SK-N-SH (cell line): ENCODE results near the gene FAM89B. TPM values are rescaled to one million over a fixed set of nuclear protein-coding genes. Genes with fewer than 3 reads are reported as not detected.

Experiments
- CTCF ChIA-PET: fragments of 300-600, 350-600 bp; formaldehyde crosslinking; extraction: SDS; loops from one replicate; lab custom pipeline; 2021; lab: Yijun Ruan, JAX
- POLR2A ChIA-PET: fragments of 350-600 bp; sonication (Branson Sonifier 250); formaldehyde crosslinking; extraction: SDS; loops from one replicate; lab custom pipeline; 2020; ENCODE audit warnings: antibody characterized with exemption, inconsistent platforms; lab: Yijun Ruan, JAX
- DNase-seq: peaks from one replicate; pipeline ENCODE4 v3.0.0; 2012
- H2AFZ ChIP-seq: fragments of 200-600 bp; sonication (generic); 2 replicates; pipeline ENCODE4 v1.8.1; 2016; ENCODE audit warnings: antibody characterized with exemption, mild to moderate bottlenecking, low read depth
- H3F3A ChIP-seq: fragments of 200-600 bp; sonication (generic); replicated peaks from 2 replicates; pipeline ENCODE3; 2016; ENCODE audit warnings: antibody characterized with exemption, mild to moderate bottlenecking; ENCODE audit not compliant: insufficient read depth
- H3K27ac ChIP-seq, 2 experiments: fragments of 200-500 bp in 1 of 2; fragments of 200-600 bp in 1 of 2; sonication (Bioruptor generic) in 1 of 2; sonication (generic), shearing (Covaris generic) in 1 of 2; 2 replicates each; pipeline versions ENCODE4 v1.5.1 to v1.6.1; 2014 to 2016; ENCODE audit warnings: low read depth in 2 of 2, inconsistent platforms in 1 of 2, low read length in 1 of 2, mild to moderate bottlenecking in 1 of 2, mixed read lengths in 1 of 2
- H3K27me3 ChIP-seq: fragments of 200-600 bp; sonication (generic), shearing (Covaris generic); 2 replicates; pipeline ENCODE4 v1.6.1; 2016; ENCODE audit warnings: mixed run types; ENCODE audit not compliant: insufficient read depth
- H3K36me3 ChIP-seq, 2 experiments: fragments of 200-500 bp in 1 of 2; fragments of 200-600 bp in 1 of 2; sonication (Bioruptor generic) in 1 of 2; sonication (generic) in 1 of 2; replicated peaks in 1 of 2; 2 replicates each; pipeline versions ENCODE3 to v1.5.1; 2014 to 2016; ENCODE audit warnings: low read length in 1 of 2, mild to moderate bottlenecking in 1 of 2; ENCODE audit not compliant: insufficient read depth in 2 of 2, control insufficient read depth in 1 of 2
- H3K4me1 ChIP-seq, 2 experiments: fragments of 200-500 bp in 1 of 2; fragments of 200-600 bp in 1 of 2; sonication (Bioruptor generic) in 1 of 2; sonication (generic), shearing (Covaris generic) in 1 of 2; 2 replicates each; pipeline versions ENCODE4 v1.5.1 to v1.6.1; 2014 to 2016; ENCODE audit warnings: low read depth in 1 of 2, low read length in 1 of 2, mixed run types in 1 of 2; ENCODE audit not compliant: insufficient read depth in 2 of 2, control insufficient read depth in 1 of 2
- H3K4me2 ChIP-seq: fragments of 200-600 bp; sonication (generic), shearing (Covaris generic); 2 replicates; pipeline ENCODE4 v1.6.1; 2017; ENCODE audit warnings: mixed run types
- H3K4me3 ChIP-seq, 2 experiments: fragments of 200-500 bp in 1 of 2; fragments of 200-600 bp in 1 of 2; sonication (Bioruptor generic) in 1 of 2; sonication (generic), shearing (Covaris generic) in 1 of 2; 2 replicates each; pipeline versions ENCODE4 v1.5.1 to v1.8.1; 2014 to 2016; ENCODE audit warnings: low read depth in 2 of 2, inconsistent platforms in 1 of 2, low read length in 1 of 2, mild to moderate bottlenecking in 1 of 2, mixed read lengths in 1 of 2, moderate library complexity in 1 of 2
- H3K79me2 ChIP-seq: fragments of 200-600 bp; sonication (generic); 2 replicates; pipeline ENCODE4 v1.8.1; 2017; ENCODE audit warnings: mild to moderate bottlenecking; ENCODE audit not compliant: insufficient read depth
- H3K9ac ChIP-seq: fragments of 200-600 bp; sonication (generic); 2 replicates; pipeline ENCODE4 v1.6.1; 2017; ENCODE audit warnings: mixed run types
- H3K9me2 ChIP-seq: fragments of 200-600 bp; sonication (generic); 2 replicates; pipeline ENCODE4 v1.6.1; 2017; ENCODE audit warnings: mixed run types
- H3K9me3 ChIP-seq: fragments of 200-600 bp; sonication (generic); 2 replicates; pipeline ENCODE4 v1.6.1; 2017; ENCODE audit warnings: mixed run types, mild to moderate bottlenecking, moderate library complexity
- H4K20me1 ChIP-seq: fragments of 200-600 bp; sonication (generic); 2 replicates; pipeline ENCODE4 v1.6.1; 2017; ENCODE audit warnings: mild to moderate bottlenecking, mixed run types; ENCODE audit not compliant: insufficient read depth
- CHD2 ChIP-seq: fragments of 150-350 bp; IDR thresholded peaks from 2 replicates; pipeline ENCODE4 v1.6.1; 2018; ENCODE audit warnings: low read length; ENCODE audit not compliant: partially characterized antibody
- ELF1 ChIP-seq: IDR thresholded peaks from 2 replicates; pipeline ENCODE4 v1.4.0; 2012
- EZH2phosphoT487 ChIP-seq: fragments of 200-600 bp; sonication (generic); IDR thresholded peaks from 2 replicates; pipeline ENCODE4 v1.6.1; 2017; ENCODE audit warnings: low read depth, mixed run types, mild to moderate bottlenecking, antibody characterized with exemption, moderate library complexity, borderline replicate concordance
- FOSL2 ChIP-seq: IDR thresholded peaks from 2 replicates; pipeline ENCODE4 v1.4.0; 2012; ENCODE audit warnings: low read depth, mild to moderate bottlenecking, moderate library complexity, borderline replicate concordance
- FOXJ3 ChIP-seq: sonication (generic); formaldehyde crosslinking; IDR thresholded peaks from 2 replicates; pipeline ENCODE4 v1.5.1; 2020; ENCODE audit warnings: mild to moderate bottlenecking, missing genetic modification reagents
- GABPA ChIP-seq: IDR thresholded peaks from 2 replicates; pipeline ENCODE4 v1.4.0; 2012; ENCODE audit warnings: low read depth, mild to moderate bottlenecking
- GATA2 ChIP-seq: sonication (generic); formaldehyde crosslinking; IDR thresholded peaks from 2 replicates; pipeline ENCODE4 v1.5.0; 2020; ENCODE audit warnings: mild to moderate bottlenecking, missing genetic modification reagents
- IRF3 ChIP-seq: fragments of 150-350 bp; IDR thresholded peaks from 2 replicates; pipeline ENCODE4 v1.6.1; 2016; ENCODE audit warnings: mild to moderate bottlenecking, low read depth, low read length
- MEF2A ChIP-seq: IDR thresholded peaks from 2 replicates; pipeline ENCODE4 v1.4.0; 2012; ENCODE audit warnings: low read depth, borderline replicate concordance
- MXI1 ChIP-seq: IDR thresholded peaks from 2 replicates; pipeline ENCODE4 v1.6.1; 2012; ENCODE audit warnings: mild to moderate bottlenecking, low read depth, low read length, improper control_type of control experiment
- NFIC ChIP-seq: IDR thresholded peaks from 2 replicates; pipeline ENCODE4 v1.4.0; 2012; ENCODE audit warnings: borderline replicate concordance
- NRF1 ChIP-seq: IDR thresholded peaks from 2 replicates; pipeline ENCODE4 v1.6.1; 2012; ENCODE audit warnings: low read depth, mild to moderate bottlenecking, low read length
- POLR2AphosphoS5 ChIP-seq: IDR thresholded peaks from 2 replicates; pipeline ENCODE4 v1.6.1; 2012; ENCODE audit warnings: low read depth, low read length
- RAD21 ChIP-seq: IDR thresholded peaks from 2 replicates; pipeline ENCODE4 v1.6.1; 2012; ENCODE audit warnings: mild to moderate bottlenecking, low read length
- RFX5 ChIP-seq: IDR thresholded peaks from 2 replicates; pipeline ENCODE4 v1.6.1; 2012; ENCODE audit warnings: mild to moderate bottlenecking, improper control_type of control experiment, low read length
- RXRA ChIP-seq: IDR thresholded peaks from 2 replicates; pipeline ENCODE4 v1.4.0; 2012; ENCODE audit warnings: low read depth, mild to moderate bottlenecking, borderline replicate concordance
- TAF1 ChIP-seq: IDR thresholded peaks from 2 replicates; pipeline ENCODE4 v1.6.1; 2012; ENCODE audit warnings: low read depth, mild to moderate bottlenecking, low read length, moderate library complexity, borderline replicate concordance
- TCF12 ChIP-seq: IDR thresholded peaks from 2 replicates; pipeline ENCODE4 v1.4.0; 2012
- TEAD4 ChIP-seq: IDR thresholded peaks from 2 replicates; pipeline ENCODE4 v1.4.0; 2012; ENCODE audit warnings: mild to moderate bottlenecking, borderline replicate concordance; ENCODE audit not compliant: insufficient read depth
- YY1 ChIP-seq: IDR thresholded peaks from 2 replicates; pipeline ENCODE4 v1.4.0; 2012; ENCODE audit warnings: low read depth, mild to moderate bottlenecking
- WGBS: methylation state at CpG from one replicate; pipeline ENCODE4 v1.1.6; 2017; ENCODE audit warnings: low lambda C conversion rate; 5-methylcytosine and 5-hydroxymethylcytosine counted together
- polyA plus RNA-seq, 3 experiments: library from polyadenylated mRNA; depleted of rRNA; stranded (reverse); fragments of >200 nt; gene quantifications; 2 replicates each; pipeline ENCODE4 v1.2.3, GENCODE V29; 2012
- TF ChIP-seq, protein P1 (sequence below): IDR thresholded peaks from 2 replicates; pipeline ENCODE4 v1.6.1; 2012; ENCODE audit warnings: mild to moderate bottlenecking, low read depth, low read length, moderate library complexity
- TF ChIP-seq, protein P2 (sequence below): IDR thresholded peaks from 2 replicates; pipeline ENCODE4 v1.4.0; 2012; ENCODE audit warnings: low read depth, borderline replicate concordance

Gene FAM89B
- polyA plus RNA-seq, 1 of the 3 experiments (the other 2 are of a cell fraction): 65.3 TPM

- TF ChIP-seq IRF3: no peak
- no peak for TF ChIP-seq TAF1
These were observed 37.2 kb upstream of the FAM89B start (continued) for GRCh38 chr11:65535102-65535501.

DNA sequence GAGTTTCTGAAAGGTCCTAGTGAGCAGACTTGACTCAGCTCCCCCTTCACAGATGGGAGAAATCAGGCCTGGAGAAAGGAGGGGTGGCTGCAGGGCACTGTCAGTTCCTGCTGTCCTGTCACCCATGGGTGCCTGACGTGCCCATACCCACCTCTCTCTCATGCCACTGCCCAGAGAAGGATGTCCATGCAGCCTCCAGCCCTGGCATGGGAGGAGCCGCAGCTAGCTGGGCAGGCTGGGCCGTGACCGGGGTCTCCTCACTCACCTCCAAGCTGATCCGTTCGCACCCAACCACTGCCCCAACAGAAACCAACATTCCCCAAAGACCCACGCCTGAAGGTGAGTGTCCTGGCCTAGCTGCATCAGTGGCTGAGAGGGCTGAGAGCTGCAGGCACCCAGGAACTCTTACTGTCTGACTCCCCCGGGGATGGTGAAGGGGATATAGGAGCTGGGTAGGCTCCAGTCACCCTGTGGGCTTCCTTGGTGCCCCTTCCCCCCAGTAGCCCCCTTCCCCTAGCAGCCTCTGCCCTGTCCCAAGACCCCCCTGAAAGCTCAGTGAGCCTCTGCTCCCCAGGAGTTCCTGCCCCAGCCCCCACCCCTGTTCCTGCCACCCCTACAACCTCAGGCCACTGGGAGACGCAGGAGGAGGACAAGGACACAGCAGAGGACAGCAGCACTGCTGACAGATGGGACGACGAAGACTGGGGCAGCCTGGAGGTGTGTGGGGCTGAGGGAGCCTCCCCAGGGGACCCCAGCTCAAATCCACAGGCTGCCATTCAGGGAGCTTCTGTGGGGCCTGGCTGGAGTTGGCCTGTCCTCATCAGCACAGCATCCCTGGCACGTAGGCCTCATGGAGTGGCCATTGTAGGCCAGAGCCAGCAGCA lies 35.7 kb upstream of the FAM89B start:
- Histone ChIP-seq H3K27me3 (no peaks in the 10 kb centered on the region), H3K4me3 (no peak overlapping the region), H3K4me1 (peaks cover 4 to 12% of the 10 kb centered on the region in 2 experiments; a peak in 1 of 4 replicates), H3K9ac (no peak overlapping the region), H3K4me2 (no peak overlapping the region), H2AFZ (no peak overlapping the region), H3K27ac (no peak overlapping the region), H3K9me3 (no peaks in the 10 kb centered on the region), H3F3A (peaks cover 48% of the 10 kb centered on the region), H4K20me1 (peaks cover 20% of the 10 kb centered on the region), H3K9me2 (no peaks in the 10 kb centered on the region), H3K79me2 (no peaks in the 10 kb centered on the region), H3K36me3 (peaks cover 3 to 40% of the 10 kb centered on the region in 2 experiments)
- TF ChIP-seq RXRA: no peak
- TF ChIP-seq EZH2phosphoT487: no peak
- TF ChIP-seq NFIC: no peak
- no peak for TF ChIP-seq NRF1
- no peak for TF ChIP-seq TEAD4
- TF ChIP-seq POLR2AphosphoS5: no peak
- TF ChIP-seq FOXJ3: no peak
- no peak for TF ChIP-seq MXI1
- no peak for TF ChIP-seq CHD2
- no peak for TF ChIP-seq TCF12
- TF ChIP-seq, protein P1, sequence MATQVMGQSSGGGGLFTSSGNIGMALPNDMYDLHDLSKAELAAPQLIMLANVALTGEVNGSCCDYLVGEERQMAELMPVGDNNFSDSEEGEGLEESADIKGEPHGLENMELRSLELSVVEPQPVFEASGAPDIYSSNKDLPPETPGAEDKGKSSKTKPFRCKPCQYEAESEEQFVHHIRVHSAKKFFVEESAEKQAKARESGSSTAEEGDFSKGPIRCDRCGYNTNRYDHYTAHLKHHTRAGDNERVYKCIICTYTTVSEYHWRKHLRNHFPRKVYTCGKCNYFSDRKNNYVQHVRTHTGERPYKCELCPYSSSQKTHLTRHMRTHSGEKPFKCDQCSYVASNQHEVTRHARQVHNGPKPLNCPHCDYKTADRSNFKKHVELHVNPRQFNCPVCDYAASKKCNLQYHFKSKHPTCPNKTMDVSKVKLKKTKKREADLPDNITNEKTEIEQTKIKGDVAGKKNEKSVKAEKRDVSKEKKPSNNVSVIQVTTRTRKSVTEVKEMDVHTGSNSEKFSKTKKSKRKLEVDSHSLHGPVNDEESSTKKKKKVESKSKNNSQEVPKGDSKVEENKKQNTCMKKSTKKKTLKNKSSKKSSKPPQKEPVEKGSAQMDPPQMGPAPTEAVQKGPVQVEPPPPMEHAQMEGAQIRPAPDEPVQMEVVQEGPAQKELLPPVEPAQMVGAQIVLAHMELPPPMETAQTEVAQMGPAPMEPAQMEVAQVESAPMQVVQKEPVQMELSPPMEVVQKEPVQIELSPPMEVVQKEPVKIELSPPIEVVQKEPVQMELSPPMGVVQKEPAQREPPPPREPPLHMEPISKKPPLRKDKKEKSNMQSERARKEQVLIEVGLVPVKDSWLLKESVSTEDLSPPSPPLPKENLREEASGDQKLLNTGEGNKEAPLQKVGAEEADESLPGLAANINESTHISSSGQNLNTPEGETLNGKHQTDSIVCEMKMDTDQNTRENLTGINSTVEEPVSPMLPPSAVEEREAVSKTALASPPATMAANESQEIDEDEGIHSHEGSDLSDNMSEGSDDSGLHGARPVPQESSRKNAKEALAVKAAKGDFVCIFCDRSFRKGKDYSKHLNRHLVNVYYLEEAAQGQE: no peak
- TF ChIP-seq RAD21: no peak
- TF ChIP-seq RFX5: no peak
- TF ChIP-seq MEF2A: no peak
- no peak for TF ChIP-seq FOSL2
- TF ChIP-seq ELF1: no peak
- TF ChIP-seq, protein P2, sequence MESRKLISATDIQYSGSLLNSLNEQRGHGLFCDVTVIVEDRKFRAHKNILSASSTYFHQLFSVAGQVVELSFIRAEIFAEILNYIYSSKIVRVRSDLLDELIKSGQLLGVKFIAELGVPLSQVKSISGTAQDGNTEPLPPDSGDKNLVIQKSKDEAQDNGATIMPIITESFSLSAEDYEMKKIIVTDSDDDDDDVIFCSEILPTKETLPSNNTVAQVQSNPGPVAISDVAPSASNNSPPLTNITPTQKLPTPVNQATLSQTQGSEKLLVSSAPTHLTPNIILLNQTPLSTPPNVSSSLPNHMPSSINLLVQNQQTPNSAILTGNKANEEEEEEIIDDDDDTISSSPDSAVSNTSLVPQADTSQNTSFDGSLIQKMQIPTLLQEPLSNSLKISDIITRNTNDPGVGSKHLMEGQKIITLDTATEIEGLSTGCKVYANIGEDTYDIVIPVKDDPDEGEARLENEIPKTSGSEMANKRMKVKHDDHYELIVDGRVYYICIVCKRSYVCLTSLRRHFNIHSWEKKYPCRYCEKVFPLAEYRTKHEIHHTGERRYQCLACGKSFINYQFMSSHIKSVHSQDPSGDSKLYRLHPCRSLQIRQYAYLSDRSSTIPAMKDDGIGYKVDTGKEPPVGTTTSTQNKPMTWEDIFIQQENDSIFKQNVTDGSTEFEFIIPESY: no peak
- TF ChIP-seq GABPA: no peak
- TF ChIP-seq GATA2 (CRISPR knock-in tag): no peak
- no peak for TF ChIP-seq YY1
- ChIA-PET POLR2A (interaction anchor here (0.7 to 1.2 kb wide), 2 partner anchors 11 to 1232 kb away, joined by 3 to 4 read pairs; partner anchors contain the start of gene SCYL1), CTCF (interaction anchor here (0.7 to 13.1 kb wide), 3 partner anchors 16 to 51 kb away, joined by 3 to 295 read pairs (median 4); partner anchors contain the start of genes EHBP1L1, FAM89B and ZNRD2)
- DNase-seq: no peak
- WGBS: 95% methylated on average over 10 of the region's 12 CpGs
